CD4-positive, alpha-beta T cell (primary cell): ENCODE measurements around the gene GATA3. TPM values are rescaled to one million over a fixed set of nuclear protein-coding genes. Genes with fewer than 3 reads are reported as not detected.

Experiments
- ATAC-seq: fragments of 200-7000 bp; cut with Tn5 transposase; one replicate; pipeline ENCODE4 v1.10.0; 2022; ENCODE audit warnings: mild to moderate bottlenecking; ENCODE audit not compliant: poor library complexity
- CTCF ChIA-PET: fragments of 350-600 bp; sonication (Branson Sonifier 250); formaldehyde crosslinking; loops from one replicate; lab custom pipeline; 2021; ENCODE audit warnings: antibody characterized with exemption, inconsistent platforms; lab: Charles Lee
- POLR2A ChIA-PET: fragments of 350-600 bp; sonication (Branson Sonifier 250); formaldehyde crosslinking; loops from one replicate; lab custom pipeline; 2021; ENCODE audit warnings: antibody characterized with exemption, inconsistent platforms; lab: Charles Lee
- DNase-seq, 14 experiments: peaks; one replicate each; pipeline ENCODE4 v3.0.0-alpha.2; 2013 to 2020; ENCODE audit warnings: mixed read lengths in 2 of 14
- H3K27ac ChIP-seq, 2 donors: one replicate each; pipeline versions ENCODE4 v1.5.1 to v1.7.0; 2013; ENCODE audit warnings: low read length in 2 of 2, low read depth in 1 of 2, mild to moderate bottlenecking in 1 of 2
- H3K27me3 ChIP-seq, 2 experiments: 1 replicate in 1 of 2; 2 replicates in 1 of 2; pipeline versions ENCODE4 v1.6.1 to v1.7.0; 2013; ENCODE audit warnings: low read length in 2 of 2, control low read depth in 1 of 2, mild to moderate bottlenecking in 1 of 2, moderate library complexity in 1 of 2; ENCODE audit not compliant: insufficient read depth in 2 of 2, control insufficient read depth in 1 of 2
- H3K36me3 ChIP-seq: one replicate; pipeline ENCODE4 v1.6.1; 2013; ENCODE audit warnings: low read length, control low read depth; ENCODE audit not compliant: insufficient read depth
- H3K4me1 ChIP-seq: one replicate; pipeline ENCODE4 v1.6.1; 2013; ENCODE audit warnings: low read length, control low read depth; ENCODE audit not compliant: insufficient read depth
- H3K4me3 ChIP-seq: one replicate; pipeline ENCODE4 v1.5.1; 2013; ENCODE audit warnings: mild to moderate bottlenecking, low read length, moderate library complexity
- H3K9me3 ChIP-seq, 2 experiments: 1 replicate in 1 of 2; 2 replicates in 1 of 2; pipeline versions ENCODE4 v1.6.1 to v1.7.0; 2013; ENCODE audit warnings: low read length in 2 of 2, mild to moderate bottlenecking in 2 of 2, control low read depth in 1 of 2, moderate library complexity in 1 of 2; ENCODE audit not compliant: control insufficient read depth in 1 of 2, insufficient read depth in 1 of 2
- H3K27ac Mint-ChIP-seq: one replicate; pipeline ENCODE4 v1.8.0; 2020; ENCODE audit warnings: mixed read lengths
- H3K27me3 Mint-ChIP-seq: one replicate; pipeline ENCODE4 v1.8.0; 2021; ENCODE audit warnings: mixed read lengths
- H3K36me3 Mint-ChIP-seq: one replicate; pipeline ENCODE4 v1.8.0; 2021; ENCODE audit warnings: low read depth, mixed read lengths
- H3K4me1 Mint-ChIP-seq: one replicate; pipeline ENCODE4 v1.8.0; 2021; ENCODE audit warnings: low read depth, mixed read lengths
- H3K4me3 Mint-ChIP-seq: one replicate; pipeline ENCODE4 v1.8.0; 2020; ENCODE audit warnings: mild to moderate bottlenecking, mixed read lengths
- H3K9me3 Mint-ChIP-seq: one replicate; pipeline ENCODE4 v1.8.0; 2020; ENCODE audit warnings: mixed read lengths
- CTCF ChIP-seq: fragments of 200-600 bp; IDR thresholded peaks from one replicate; pipeline ENCODE4 v1.8.0; 2022; ENCODE audit warnings: antibody characterized with exemption, mild to moderate bottlenecking
- intact Hi-C, 2 experiments: fragments of 100-400 bp; cut with DNase I in 1 of 2; cut with micrococcal nuclease in 1 of 2; formaldehyde crosslinking; loops; one replicate each; pipeline versions ENCODE4 v1.15.1 to v1.9.0; 2023 to 2025; cut with DNase I, micrococcal nuclease
- total RNA-seq, 174 experiments: library from RNA in 2 of 174; stranded (reverse) in 2 of 174; gene quantifications; one replicate each; pipeline ENCODE4 v1.2.3 and lab custom pipeline; 2021 to 2026

Gene GATA3
- total RNA-seq, 2 experiments from 2014 or later, result 128 to 141 TPM

- no peaks in the 10 kb centered on the region for H3K36me3 Mint-ChIP-seq
- no peaks in the 10 kb centered on the region for H3K36me3 ChIP-seq
- no peaks in the 10 kb centered on the region for H3K27me3 Mint-ChIP-seq
- H3K4me1 Mint-ChIP-seq, result no peaks in the 10 kb centered on the region
- no peaks in the 10 kb centered on the region for H3K9me3 Mint-ChIP-seq
- no peaks in the 10 kb centered on the region for H3K4me1 ChIP-seq
- peaks cover 0 to 17% of the 10 kb centered on the region in 2 experiments for H3K9me3 ChIP-seq
- ChIA-PET POLR2A (no interaction called here), CTCF (no interaction called here)
- H3K4me3 Mint-ChIP-seq, result no peak overlapping the region
- H3K27ac Mint-ChIP-seq, result no peak overlapping the region
- H3K27ac ChIP-seq, result no peak overlapping the region
- no peak for TF ChIP-seq CTCF
- H3K4me3 ChIP-seq, result no peak overlapping the region
- ATAC-seq (no peak), DNase-seq (no peak)
- intact Hi-C loops, result no loop called here
- no peaks in the 10 kb centered on the region for H3K27me3 ChIP-seq
These were observed 42.4 kb downstream of the GATA3 start for GRCh38 chr10:8096931-8097330.

GRCh38 chr10:8100366-8100765 is 45.9 kb downstream of the GATA3 start:
- Histone ChIP-seq H3K36me3 (no peaks in the 10 kb centered on the region), H3K27ac (no peak overlapping the region), H3K4me3 (no peak overlapping the region), H3K9me3 (peaks cover 0 to 17% of the 10 kb centered on the region in 2 experiments), H3K4me1 (peaks cover 4% of the 10 kb centered on the region), H3K27me3 (no peaks in the 10 kb centered on the region)
- Mint-ChIP-seq H3K27me3 (no peaks in the 10 kb centered on the region), H3K27ac (no peak overlapping the region), H3K4me1 (no peaks in the 10 kb centered on the region), H3K36me3 (no peaks in the 10 kb centered on the region), H3K9me3 (no peaks in the 10 kb centered on the region), H3K4me3 (no peak overlapping the region)
- POLR2A ChIA-PET, result no interaction called here
- ATAC-seq, result no peak
- no peak for DNase-seq
- CTCF ChIA-PET, result no interaction called here
- intact Hi-C loops, result no loop called here
- no peak for TF ChIP-seq CTCF

- peaks cover 0 to 3% of the 10 kb centered on the region in 2 experiments for H3K9me3 ChIP-seq
- H3K36me3 ChIP-seq, result no peaks in the 10 kb centered on the region
- CTCF ChIA-PET, result no interaction called here
- TF ChIP-seq CTCF, result no peak
- POLR2A ChIA-PET, result no interaction called here
- DNase-seq (no peak), ATAC-seq (no peak)
- no peaks in the 10 kb centered on the region for H3K9me3 Mint-ChIP-seq
- no peaks in the 10 kb centered on the region for H3K27me3 ChIP-seq
- H3K36me3 Mint-ChIP-seq, result no peaks in the 10 kb centered on the region
- no peak overlapping the region for H3K4me3 ChIP-seq
- intact Hi-C loops, result no loop called here
- H3K4me1 Mint-ChIP-seq, result no peaks in the 10 kb centered on the region
- no peaks in the 10 kb centered on the region for H3K27me3 Mint-ChIP-seq
- no peak overlapping the region for H3K27ac ChIP-seq
- H3K4me1 ChIP-seq, result peaks cover 4% of the 10 kb centered on the region
- no peak overlapping the region for H3K27ac Mint-ChIP-seq
- H3K4me3 Mint-ChIP-seq, result no peak overlapping the region
These were observed 48.4 kb downstream of the GATA3 start for GRCh38 chr10:8102708-8103401.
